HG03565 (cell line): ENCODE measurements around the gene PADI2.
A peak's percentile ranks its signal among the peaks of the same experiment; 100 is the strongest.

ENCODE experiments used
- ATAC-seq: cut with Tn5 transposase; IDR thresholded peaks from one replicate; pipeline ENCODE4 v1.9.1; 2021; ENCODE audit warnings: mild to moderate bottlenecking, moderate library complexity; ENCODE audit not compliant: unreplicated experiment

PADI2 gene

DNA sequence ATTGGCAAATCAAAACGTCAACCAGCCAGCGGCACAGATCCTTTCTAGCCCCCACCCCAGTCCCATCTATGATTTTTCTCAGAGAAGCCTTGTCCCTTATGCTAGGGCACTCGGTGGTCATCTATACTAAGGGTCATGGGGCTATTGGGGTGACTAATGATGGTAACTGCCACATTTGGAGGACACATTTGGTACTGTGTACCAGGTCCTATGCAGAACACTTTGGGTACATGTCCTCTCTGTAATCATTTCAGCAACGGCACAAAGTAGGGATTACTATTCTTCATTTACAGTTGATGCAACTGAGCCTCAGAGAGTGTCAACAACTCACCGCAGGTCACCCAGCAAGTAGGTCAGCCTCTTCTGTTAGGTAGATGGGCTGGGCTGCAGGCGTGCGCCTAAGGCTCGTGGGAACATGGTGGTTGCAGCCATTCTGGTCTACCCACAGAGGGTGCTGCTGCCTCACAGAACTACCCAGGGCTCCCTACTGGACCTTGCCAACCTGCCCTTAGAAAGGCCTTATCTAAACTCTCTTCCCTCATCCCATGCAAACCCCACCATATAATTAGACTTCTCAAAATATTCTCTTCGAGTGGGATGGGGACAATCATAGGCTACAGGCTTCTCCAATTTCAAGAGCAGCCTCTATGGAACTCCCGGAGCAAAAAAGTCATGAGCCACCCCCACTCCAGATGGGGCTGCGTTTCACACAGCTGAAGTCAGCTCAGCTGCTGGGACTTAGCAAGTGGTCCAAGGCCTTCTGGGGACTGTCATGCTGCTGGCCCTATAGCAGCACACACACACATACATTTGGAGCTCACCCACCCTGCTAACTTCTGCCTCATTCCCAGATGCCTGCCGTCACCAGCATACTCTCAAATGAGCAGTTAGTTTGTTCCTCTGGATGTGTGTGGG is 59.6 kb downstream of the PADI2 start:
- peak; percentile 46 for ATAC-seq

DNA sequence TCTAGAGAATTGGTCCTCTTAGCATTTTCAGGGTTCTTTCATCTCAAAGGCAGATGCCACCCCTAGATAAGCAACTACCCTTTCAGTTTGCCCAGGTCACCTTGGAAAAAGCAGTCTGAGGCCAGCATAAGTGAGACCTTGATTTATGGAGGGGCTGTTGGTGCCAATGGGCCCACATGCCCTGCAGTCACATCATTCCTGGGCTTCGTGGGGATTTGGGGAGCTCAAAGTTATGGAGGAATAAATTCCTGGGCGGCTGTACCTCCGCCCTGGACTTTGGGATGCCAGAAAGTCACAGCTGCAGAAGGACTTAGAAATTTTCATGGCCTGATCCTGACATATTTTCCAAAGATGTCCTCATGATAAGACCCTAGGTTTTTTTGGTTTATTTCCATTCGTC is 62.7 kb downstream of the PADI2 start:
- no peak for ATAC-seq

DNA sequence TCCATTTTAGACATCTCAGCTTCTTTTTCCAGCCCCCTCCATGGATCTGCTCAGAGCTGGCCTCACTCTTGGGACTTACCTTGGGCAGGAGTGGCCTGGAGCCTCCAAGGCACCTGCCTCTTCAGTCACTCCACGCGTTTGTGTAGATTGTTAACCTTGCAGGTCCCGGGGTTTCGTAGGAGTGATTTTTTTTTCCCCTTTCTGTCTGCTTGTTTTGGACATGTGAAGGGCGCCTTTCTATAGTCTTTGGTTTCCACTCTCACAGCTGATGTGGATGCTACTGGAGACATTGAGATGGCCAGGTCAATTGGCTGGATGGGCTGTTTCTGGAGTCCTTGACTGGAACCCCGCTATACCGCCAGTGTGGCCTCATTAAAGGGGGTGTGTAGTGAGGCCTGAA is 63.5 kb downstream of the PADI2 start:
- ATAC-seq = no peak

DNA sequence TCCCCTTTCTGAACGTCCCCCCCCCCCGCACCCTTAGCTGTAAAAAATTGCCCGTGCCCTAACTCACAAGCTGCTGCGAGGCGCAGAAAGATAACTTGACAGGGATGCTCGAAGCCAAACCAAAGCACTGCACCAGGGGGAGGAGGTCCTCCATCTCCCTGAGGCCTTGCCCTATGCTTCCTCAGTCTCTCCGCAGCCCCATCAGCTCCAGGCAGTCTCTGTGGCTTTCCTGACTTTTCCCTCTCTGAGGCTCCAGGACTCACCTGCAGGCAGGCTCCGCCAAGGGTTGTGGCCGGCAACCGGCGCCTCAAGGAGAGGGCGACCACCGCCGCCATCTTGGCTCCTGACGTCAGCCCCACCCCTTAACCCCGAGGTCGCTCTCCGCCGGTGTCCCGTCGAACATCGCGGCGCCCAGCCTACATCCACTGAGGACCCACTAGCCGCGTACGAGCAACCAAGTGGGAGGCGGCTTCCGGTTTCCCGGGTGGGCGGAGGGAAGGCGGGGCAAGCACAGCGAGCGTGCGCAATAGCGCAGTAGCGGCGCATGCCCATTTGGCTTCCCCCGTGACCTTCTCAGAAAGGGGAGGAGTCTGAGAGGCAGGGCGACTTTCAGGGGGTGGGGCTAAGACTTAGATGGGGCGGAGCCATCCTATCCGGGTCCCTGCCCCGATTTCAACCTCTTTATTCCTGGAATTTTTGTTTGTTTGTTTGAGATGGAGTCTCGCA is 65.4 kb downstream of the PADI2 start, which contains the start of gene SDHB:
Gene SDHB (minus strand): TSS at position 348 of the 726 bp plus-strand sequence. CDS start 13 bp downstream, at position 335.
- ATAC-seq = peak; percentile 98

DNA sequence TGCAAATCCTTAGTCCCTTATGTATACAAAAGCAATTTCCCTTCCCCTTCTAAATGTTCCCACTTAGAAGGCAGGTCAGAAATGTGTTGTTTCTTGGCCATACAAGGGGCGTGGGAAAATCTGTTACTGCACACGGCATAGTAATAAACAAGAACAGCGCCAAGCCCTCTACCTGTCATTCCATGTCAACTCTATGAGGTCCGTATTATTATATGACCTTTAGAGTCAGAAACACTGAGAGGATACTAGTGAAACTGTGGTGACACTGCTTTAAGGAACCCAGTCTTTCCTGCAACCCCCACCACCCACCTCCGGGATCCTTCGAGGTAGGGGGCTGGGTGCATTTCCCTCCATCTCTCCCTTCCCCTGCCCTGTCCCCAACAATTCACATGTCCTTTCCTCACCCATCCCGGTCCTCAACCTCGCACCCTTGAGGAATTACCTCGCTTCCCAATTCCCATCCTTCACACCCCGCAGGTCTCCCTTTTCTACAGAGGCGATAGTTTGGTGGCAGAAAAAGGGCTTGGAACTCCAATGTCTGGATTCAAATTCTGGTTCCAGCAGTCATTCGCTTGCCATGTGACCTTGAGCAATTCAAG is 66.1 kb downstream of the PADI2 start:
- ATAC-seq = no peak

DNA sequence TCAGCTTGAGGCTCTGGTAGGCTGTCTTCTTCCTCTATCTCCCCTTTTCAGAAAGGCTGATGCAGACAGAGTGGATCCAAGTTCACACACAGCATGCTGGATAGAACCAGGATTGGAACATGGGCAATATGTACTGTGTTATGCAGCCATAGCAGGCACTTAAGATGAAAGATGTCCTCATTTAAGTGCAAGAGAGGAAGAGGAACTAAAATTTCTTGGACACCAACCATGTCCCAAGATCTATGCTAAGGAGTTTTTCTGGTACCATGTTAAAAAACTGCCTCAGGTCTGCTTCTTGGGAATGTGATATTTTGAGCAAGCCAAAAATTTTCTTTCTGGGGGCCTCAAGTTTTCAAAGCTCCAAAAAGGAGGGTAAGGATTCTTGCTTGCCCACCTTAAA is 66.6 kb downstream of the PADI2 start:
- ATAC-seq = no peak

DNA sequence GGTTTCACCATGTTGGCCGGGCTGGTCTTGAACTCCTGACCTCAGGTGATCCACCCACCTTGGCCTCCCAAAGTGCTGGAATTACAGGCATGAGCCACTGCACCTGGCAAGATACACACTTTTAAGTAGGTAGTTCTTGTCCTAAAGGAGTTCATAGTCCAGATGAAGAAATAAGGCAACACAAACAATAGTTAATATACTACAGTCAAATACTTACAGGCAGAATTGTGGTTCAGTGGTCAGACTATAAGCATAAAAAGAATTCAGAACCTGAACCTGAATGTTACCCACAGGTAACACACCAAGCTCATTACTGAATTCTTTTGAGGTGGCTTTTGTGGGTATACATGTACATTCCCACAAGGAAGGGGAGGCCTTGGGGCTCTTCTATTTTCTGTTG is 67.2 kb downstream of the PADI2 start:
- no peak for ATAC-seq

DNA sequence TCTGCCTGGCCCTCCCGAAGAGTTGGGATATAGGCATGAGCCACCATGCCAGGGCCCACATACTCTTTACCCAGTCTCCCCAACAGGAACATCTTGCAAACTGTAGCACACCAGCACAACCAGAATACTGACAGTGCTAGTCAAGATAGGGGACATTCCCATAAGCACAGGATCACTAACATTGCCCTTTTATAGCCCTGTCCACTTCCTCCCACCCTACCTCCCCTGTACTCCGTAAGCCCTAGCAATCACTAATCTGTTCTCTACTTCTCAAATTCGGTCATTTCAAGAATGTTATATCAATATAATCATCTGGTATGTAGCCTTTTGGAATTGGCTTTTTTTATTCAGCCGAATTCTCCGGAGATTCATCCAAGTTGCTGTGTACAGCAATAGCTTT is 71.3 kb downstream of the PADI2 start:
- no peak for ATAC-seq

DNA sequence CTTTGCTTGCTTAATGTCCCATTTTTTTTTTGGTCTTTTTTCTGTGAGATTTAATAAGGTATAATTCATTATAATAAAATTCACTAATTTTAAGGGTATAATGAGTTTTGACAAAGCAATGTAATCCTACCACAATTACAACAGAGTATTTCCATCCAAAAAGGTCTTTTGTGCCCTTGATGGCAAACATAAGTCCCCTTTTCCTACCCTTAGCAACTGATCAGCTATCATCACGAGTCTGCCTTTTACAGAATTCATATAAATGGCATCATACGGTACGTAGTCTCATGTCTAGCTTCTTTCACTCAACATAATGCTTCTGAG is 73.0 kb downstream of the PADI2 start:
- ATAC-seq = no peak

DNA sequence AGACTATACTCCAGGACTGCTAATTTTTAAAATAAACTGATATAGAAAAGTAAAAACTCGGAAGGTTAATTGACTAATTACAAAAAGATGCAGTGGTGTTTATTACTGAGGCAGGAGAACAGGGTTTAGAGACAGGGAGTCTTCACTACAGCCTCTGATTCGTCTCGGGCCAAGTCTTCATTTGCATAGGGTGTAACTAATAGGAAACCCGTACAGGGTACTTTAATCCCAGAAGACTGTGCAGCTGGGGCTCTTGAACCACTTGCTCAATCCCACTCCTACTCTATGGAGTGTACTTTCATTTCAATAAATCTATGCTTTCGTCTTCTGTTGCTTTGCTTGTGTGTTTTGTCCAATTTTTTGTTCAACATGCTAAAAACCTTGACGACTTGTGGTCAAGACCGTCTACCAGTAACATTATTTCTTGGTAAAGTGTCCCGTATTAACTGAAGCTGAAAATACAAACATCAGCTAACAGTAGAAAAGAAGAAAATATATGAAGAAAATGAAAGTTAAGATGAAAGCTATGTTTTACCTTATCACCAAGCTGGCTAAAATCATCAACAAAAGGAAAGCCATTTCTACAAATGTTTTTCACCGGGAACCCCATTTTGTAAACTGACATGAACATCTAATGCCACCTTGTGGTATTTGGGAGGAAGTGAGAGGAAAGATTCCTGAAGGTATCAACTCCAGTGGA is 73.5 kb downstream of the PADI2 start:
- ATAC-seq = no peak

DNA sequence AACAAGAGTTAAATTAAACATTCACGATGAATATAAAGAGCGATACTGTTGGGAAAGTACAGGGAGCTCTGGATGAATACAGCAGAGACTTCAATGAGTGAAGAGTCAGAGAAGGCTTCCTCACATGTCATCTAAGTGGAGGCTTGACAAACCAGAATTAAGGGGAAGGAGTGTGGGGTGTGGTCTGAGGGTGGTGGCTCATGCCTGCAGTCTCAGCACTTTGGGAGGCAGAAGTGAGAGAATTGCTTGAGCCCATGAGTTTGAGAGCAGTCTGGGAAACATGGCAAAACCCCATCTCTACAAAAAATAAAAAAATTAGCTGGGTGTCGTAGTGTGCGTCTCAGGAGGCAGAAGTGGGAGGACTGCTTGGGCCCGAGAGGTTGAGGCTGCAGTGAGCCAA is 74.1 kb downstream of the PADI2 start:
- ATAC-seq = no peak

DNA sequence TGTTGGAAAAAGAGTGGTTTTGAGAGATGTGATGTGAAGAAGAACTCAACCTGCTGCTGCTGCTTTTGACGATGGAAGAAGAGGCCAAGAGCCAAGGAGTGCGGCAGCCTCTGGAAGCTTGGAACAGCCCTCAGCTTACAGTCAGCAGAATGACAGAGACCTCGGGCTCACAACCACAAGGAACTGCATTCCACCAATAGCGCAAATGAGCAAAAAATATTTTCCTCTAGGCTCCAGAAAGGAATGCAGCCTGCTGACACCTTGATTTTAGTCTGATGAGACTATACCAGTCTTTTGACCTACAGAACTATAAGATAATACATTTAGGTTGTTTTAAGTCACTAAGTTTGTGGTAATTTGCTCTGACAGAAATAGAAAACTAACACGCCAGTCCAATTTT is 75.6 kb downstream of the PADI2 start:
- ATAC-seq = no peak

DNA sequence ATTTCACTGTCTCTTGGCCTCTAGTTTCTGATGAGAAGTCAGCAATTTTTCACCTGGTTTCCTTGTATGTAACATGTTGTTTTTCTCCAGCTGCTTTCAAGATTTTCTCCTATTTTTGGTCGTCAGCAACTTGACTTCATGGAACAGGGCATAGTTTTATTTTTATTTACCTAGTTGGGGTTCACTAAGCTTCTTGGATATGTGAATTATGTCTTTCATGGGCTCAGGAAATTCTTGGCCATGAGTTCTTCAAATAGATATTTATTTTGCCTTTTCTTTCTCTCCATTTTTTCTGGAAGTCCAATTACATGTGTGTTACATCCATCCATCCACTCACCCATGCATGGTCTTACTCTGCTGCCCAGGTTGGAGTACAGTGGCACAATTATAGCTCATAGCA is 79.1 kb downstream of the PADI2 start:
- ATAC-seq = no peak

DNA sequence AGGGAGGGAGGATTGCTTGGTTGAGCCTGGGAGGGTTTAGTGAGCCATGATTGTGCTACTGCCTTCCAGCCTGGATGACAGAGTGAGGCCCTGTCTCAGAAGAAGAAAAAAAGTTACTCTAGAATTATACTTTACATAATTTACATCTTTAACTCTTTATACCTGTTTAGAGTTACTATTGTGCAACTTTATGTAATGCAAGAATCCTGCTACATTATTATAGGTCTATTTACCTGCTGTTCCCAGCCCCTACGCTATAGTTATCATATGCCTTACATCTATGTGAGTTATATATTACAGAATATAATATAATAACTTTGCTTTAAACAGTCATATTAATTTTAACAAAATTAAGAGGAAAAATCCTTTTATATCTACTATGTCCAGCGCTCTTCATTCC is 79.7 kb downstream of the PADI2 start:
- ATAC-seq = no peak

DNA sequence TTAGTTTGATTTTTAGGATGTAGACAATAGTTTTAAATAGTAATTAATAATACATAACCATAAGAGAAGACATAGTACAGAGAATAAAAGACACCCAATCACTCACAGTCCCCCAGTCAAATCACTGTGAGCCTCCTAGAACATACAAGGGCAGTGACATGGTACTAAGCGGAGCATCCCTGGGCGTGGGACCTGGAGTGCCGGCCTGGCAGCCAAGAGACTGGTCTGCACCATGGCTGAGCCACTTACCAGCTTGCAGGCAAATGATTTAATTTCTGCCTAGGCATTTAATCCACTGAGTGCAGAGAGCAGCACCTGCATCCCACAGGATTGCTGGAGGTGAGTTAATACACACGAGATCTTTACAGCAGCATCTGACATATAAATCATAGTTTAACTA is 85.8 kb downstream of the PADI2 start:
- no peak for ATAC-seq

DNA sequence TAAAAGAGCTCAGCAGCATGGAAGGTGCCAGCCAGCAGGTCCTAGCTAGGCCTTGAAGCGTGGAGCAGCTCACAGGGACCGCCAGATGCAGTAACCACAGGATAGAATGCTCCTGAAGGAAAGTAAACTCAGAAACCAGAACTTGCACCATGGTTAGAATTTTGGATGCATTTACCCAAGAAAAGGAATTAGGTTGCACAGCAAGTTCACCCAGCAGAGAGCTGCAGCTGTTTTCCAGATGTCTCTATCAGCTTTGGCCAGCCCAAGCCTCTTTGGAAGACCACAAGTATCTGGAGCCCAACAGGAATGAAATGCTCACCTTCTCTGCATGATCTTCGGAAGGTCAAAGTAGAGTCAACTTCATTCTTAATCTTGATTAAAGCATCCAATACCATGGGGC is 86.5 kb downstream of the PADI2 start:
- ATAC-seq = no peak

DNA sequence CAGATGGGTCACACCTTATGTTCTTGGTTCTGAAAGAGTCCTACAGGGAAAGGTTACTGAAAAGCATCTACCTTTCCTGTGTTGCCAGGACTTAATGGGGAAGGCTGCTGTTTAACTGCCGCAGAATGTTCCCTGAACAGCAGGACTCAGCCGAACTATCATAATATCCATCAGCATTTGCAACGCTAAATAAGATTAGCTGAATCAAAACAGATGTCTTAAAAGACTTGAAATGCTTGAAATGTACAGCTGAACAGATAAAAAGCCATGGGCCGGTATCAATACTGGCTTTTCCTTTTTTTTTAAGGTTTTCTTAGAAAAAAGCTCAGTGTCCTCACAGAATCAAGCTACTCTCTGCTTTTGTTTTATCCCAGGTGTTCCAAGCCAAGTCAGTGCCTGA is 87.8 kb downstream of the PADI2 start:
- ATAC-seq = no peak

DNA sequence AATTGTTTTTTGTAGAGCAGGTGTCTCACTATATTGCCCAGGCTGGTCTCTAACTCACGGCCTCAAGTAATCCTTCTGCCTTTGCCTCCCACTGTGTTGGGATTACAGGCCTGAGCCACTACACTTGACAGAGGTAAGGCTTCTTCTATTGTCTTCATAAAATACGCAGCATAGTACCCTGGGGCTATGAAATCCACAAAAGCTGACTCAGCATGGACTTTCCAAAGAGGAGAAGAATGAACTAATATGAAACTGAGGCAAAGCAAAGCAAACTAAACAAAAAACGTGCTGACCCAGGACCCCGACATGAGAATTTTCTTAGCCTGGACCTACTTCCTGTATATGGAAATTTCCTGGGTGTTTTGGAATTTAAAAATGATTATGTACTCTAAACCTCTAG is 89.0 kb downstream of the PADI2 start:
- ATAC-seq = no peak

DNA sequence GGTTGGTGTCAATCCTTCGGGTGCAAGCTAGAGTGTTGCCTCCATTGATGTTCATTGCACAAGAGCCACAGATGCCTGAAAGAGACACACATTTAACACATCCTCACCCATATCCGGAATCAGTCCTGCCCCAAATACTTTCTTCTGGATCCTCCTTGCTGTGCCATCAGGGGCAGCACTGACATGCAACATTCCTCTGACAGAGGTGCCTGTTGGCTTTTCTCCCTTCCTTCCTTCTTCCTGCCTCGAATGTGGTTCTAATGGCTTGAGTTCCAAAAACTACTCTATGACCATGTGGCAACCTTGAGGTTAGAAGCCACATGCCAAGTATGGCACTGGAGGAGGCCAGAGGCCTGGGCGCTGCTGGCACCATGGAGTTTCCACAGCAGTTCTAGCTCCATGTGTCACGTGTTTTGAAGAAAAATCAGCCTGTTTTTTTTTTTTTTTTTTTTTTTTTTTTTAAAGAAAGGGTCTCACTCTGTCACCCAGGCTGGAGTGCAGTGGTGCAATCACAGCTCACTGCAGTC is 90.5 kb downstream of the PADI2 start:
- ATAC-seq = no peak

DNA sequence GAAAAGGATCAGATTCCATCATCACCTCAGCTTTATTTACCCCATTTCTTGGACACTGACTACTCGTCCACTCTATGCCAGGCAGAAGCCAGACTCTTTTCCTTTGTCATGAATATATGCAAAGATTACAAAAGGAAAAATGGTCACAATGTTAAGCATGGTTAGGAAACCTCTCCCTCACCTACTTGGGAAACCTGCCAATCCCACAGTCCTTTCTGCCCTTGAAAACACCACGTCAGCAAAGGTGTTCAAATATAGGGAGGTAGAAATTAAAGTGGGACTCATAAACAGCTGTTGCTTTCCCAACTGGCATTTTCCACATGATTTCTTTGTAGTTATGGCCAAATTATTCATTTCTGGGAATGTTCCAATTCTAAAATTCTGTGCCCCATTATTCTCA is 91.4 kb downstream of the PADI2 start:
- no peak for ATAC-seq

DNA sequence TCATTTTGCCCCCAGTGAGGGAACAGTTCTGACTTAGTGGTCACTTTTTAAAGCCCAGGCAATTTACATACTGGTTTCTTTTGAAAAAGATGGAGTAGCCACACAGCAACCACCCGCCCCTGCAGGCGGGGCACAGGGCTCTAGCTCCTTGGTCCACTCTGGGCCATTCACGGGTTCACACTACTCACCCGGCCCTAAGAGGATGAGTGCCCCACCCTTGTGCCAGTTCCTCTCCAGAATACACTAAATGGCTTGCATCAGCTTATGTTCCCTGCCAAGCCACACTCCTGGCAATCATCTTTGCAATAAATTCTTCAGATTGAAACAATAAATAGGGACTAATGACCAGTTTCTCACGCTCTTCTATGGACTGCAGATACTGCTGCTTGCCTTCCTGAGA is 91.8 kb downstream of the PADI2 start:
- ATAC-seq = no peak
